Smooth muscle cell (in vitro differentiated cells): Measurements from ENCODE around the gene PRRG2. TPM values are rescaled to one million over a fixed set of nuclear protein-coding genes. Genes with fewer than 3 reads are reported as not detected.

Source experiments
- DNase-seq: peaks from one replicate; lab custom pipeline; 2025; ENCODE audit not compliant: unreplicated experiment; lab: John Stamatoyannopoulos, UW
- H2AFZ ChIP-seq: fragments of 200-600 bp; sonication (generic); 2 replicates; pipeline ENCODE4 v1.6.0; 2016; ENCODE audit warnings: antibody characterized with exemption, low read depth, mild to moderate bottlenecking
- H3F3A ChIP-seq: fragments of 200-600 bp; sonication (generic); 2 replicates; pipeline ENCODE4 v1.6.0; 2017; ENCODE audit warnings: antibody characterized with exemption, low read depth
- H3K27ac ChIP-seq: fragments of 200-600 bp; sonication (generic); 2 replicates; pipeline ENCODE4 v1.5.1; 2016; ENCODE audit warnings: low read depth, mild to moderate bottlenecking
- H3K27me3 ChIP-seq: fragments of 200-600 bp; sonication (generic); 2 replicates; pipeline ENCODE4 v1.6.1; 2016; ENCODE audit warnings: low read depth, mild to moderate bottlenecking
- H3K36me3 ChIP-seq: fragments of 200-600 bp; sonication (generic); 2 replicates; pipeline ENCODE4 v1.5.1; 2016; ENCODE audit warnings: low read depth
- H3K4me1 ChIP-seq: fragments of 200-600 bp; sonication (generic); 2 replicates; pipeline ENCODE4 v1.5.1; 2016; ENCODE audit warnings: low read depth
- H3K4me2 ChIP-seq: fragments of 200-600 bp; sonication (generic); 2 replicates; pipeline ENCODE4 v1.6.0; 2016; ENCODE audit warnings: mild to moderate bottlenecking
- H3K4me3 ChIP-seq: fragments of 200-600 bp; sonication (generic); 2 replicates; pipeline ENCODE4 v1.5.1; 2016; ENCODE audit warnings: mild to moderate bottlenecking
- H3K79me2 ChIP-seq: fragments of 200-600 bp; sonication (generic); 2 replicates; pipeline ENCODE4 v1.6.0; 2016; ENCODE audit warnings: low read depth, mild to moderate bottlenecking
- H3K9ac ChIP-seq: fragments of 200-600 bp; sonication (generic); 2 replicates; pipeline ENCODE4 v1.6.0; 2016; ENCODE audit warnings: low read depth
- H3K9me3 ChIP-seq: fragments of 200-600 bp; sonication (generic); replicated peaks from 2 replicates; pipeline ENCODE4 v1.5.1; 2016; ENCODE audit warnings: low read depth
- H4K20me1 ChIP-seq: fragments of 200-600 bp; sonication (generic); 2 replicates; pipeline ENCODE4 v1.6.0; 2016; ENCODE audit warnings: low read depth
- CTCF ChIP-seq: fragments of 200-600 bp; sonication (generic); IDR thresholded peaks from 2 replicates; pipeline ENCODE4 v1.5.1; 2017; ENCODE audit warnings: borderline replicate concordance, mild to moderate bottlenecking, antibody characterized with exemption; ENCODE audit not compliant: insufficient read depth, poor library complexity, severe bottlenecking
- WGBS: methylation state at CpG from one replicate; pipeline ENCODE4 v1.1.7; 2016; ENCODE audit warnings: low lambda C conversion rate; 5-methylcytosine and 5-hydroxymethylcytosine counted together
- polyA plus RNA-seq: library from polyadenylated mRNA; unstranded; fragments of >200 nt; fragmentation: Nextera tagmentation; extraction: Ambion mirVana; gene quantifications from 2 replicates; pipeline ENCODE4 v1.2.1, GENCODE V29; 2016
- total RNA-seq: library from RNA; depleted of rRNA; stranded (reverse); fragments of >200 nt; gene quantifications from 2 replicates; pipeline ENCODE4 v1.2.3, GENCODE V29; 2014

The PRRG2 gene
- total and polyA plus RNA-seq, 2 experiments from 2014 or later = 0.24 to 13.5 TPM

- H3K4me1 ChIP-seq = no peaks in the 10 kb centered on the region
- no peak overlapping the region for H3K9ac ChIP-seq
- H3K27me3 ChIP-seq = no peaks in the 10 kb centered on the region
- 95% methylated on average over 7 of the region's 7 CpGs for WGBS
- no peaks in the 10 kb centered on the region for H3K9me3 ChIP-seq
- H2AFZ ChIP-seq = no peak overlapping the region
- H4K20me1 ChIP-seq = peaks cover 86% of the 10 kb centered on the region
- no peak for DNase-seq
- no peak overlapping the region for H3K4me2 ChIP-seq
- no peaks in the 10 kb centered on the region for H3F3A ChIP-seq
- TF ChIP-seq CTCF = no peak
- no peak overlapping the region for H3K27ac ChIP-seq
- H3K36me3 ChIP-seq = peaks cover 8% of the 10 kb centered on the region
- peaks cover 91% of the 10 kb centered on the region for H3K79me2 ChIP-seq
- H3K4me3 ChIP-seq = no peak overlapping the region
These were observed 24.5 kb downstream of the PRRG2 start for GRCh38 chr19:49605605-49606004.

- no peak overlapping the region for H3K9ac ChIP-seq
- no peaks in the 10 kb centered on the region for H3K27me3 ChIP-seq
- no peak overlapping the region for H3K4me3 ChIP-seq
- H4K20me1 ChIP-seq = peaks cover 93% of the 10 kb centered on the region
- 98% methylated on average over 12 of the region's 12 CpGs for WGBS
- no peak overlapping the region for H2AFZ ChIP-seq
- H3K36me3 ChIP-seq = no peaks in the 10 kb centered on the region
- H3K79me2 ChIP-seq = peaks cover 88% of the 10 kb centered on the region
- H3K27ac ChIP-seq = no peak overlapping the region
- no peaks in the 10 kb centered on the region for H3K9me3 ChIP-seq
- TF ChIP-seq CTCF = no peak
- H3K4me2 ChIP-seq = no peak overlapping the region
- H3K4me1 ChIP-seq = no peaks in the 10 kb centered on the region
- no peak for DNase-seq
- no peaks in the 10 kb centered on the region for H3F3A ChIP-seq
These were observed 28.5 kb downstream of the PRRG2 start for GRCh38 chr19:49609499-49610092.

DNA sequence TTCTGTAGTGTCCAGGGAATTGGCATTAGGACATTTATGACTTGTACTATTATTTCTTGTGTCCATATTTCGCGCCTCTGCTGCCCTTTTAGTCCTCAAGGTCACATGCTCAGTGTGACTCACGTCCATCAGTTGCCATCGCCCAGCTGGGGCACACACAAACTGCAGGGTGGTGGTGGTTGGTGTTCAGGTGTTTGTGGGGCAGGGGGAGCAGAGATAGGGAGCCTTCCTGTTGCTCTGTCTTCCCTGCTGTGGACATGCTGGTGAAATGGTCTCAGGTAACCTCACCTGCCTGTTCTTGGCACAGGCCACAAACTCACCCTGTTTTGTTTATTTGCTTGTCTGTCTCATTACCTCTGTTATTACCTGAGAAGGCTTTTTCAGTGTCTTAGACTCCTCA is 32.3 kb downstream of the PRRG2 start:
- Histone ChIP-seq H3K27me3 (no peaks in the 10 kb centered on the region), H3K9me3 (no peaks in the 10 kb centered on the region), H3K4me1 (no peaks in the 10 kb centered on the region), H3F3A (no peaks in the 10 kb centered on the region), H3K4me3 (no peak overlapping the region), H3K27ac (peak overlapping the region; percentile 94), H3K36me3 (no peaks in the 10 kb centered on the region), H4K20me1 (peaks cover 66% of the 10 kb centered on the region), H2AFZ (no peak overlapping the region), H3K79me2 (peaks cover 50% of the 10 kb centered on the region), H3K9ac (peak overlapping the region; percentile 54), H3K4me2 (peak overlapping the region; percentile 51)
- DNase-seq = no peak
- no peak for TF ChIP-seq CTCF
- 80% methylated on average over 4 of the region's 4 CpGs for WGBS
